ENCODE results near the gene CHRM4. TPM values are rescaled to one million over a fixed set of nuclear protein-coding genes. Genes with fewer than 3 reads are reported as not detected.

The CHRM4 gene
- total RNA-seq, 1 experiment from 2014 or later, result 0.31 TPM

DNA sequence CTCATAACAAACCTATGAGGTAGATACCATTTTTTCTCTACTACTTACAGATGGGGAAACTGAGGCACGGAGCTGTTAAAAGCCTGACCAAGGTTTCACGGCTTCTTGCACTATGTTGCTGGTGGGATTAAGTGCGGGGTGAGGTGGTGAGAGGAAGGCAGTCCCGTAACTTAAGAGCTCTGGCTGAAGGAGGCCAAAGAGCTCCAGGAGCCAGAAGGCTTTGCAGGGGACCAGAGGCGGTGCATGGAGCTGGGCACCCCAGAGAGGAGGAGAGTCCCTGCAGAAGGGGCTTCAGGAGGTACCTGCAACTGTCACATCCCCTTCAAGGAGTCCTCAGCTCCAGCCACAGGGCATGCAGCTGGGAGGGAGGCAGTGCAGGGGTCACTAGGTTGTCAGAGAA, 4.1 kb downstream of the CHRM4 start:
- Histone ChIP-seq H3K27me3 (ENCODE audit: insufficient read depth, low read depth) (peaks cover 22% of the 10 kb centered on the region), H3K36me3 (ENCODE audit: low read depth) (no peaks in the 10 kb centered on the region), H3K4me1 (replicated peaks; ENCODE audit: insufficient read depth) (peaks cover 29% of the 10 kb centered on the region), H3F3A (ENCODE audit: insufficient read depth, low read depth) (peaks cover 18% of the 10 kb centered on the region), H3K4me2 (no peak overlapping the region), H3K27ac (no peak overlapping the region), H3K79me2 (ENCODE audit: low read depth) (no peaks in the 10 kb centered on the region), H4K20me1 (ENCODE audit: insufficient read depth) (0 out of 2 replicates have a peak, but pooled peaks cover 6% of the 10 kb centered on the region), H3K9me3 (ENCODE audit: insufficient read depth, low read depth) (no peaks in the 10 kb centered on the region), H3K9me2 (ENCODE audit: insufficient read depth) (no peaks in the 10 kb centered on the region), H3K4me3 (no peak overlapping the region), H2AFZ (no peak overlapping the region)
- ChIA-PET CTCF (interaction anchor here (0.6 to 0.7 kb wide), 2 partner anchors 28 to 101 kb away, joined by 3 to 6 read pairs; no protein-coding TSS in a partner anchor), POLR2A (ENCODE audit: unreplicated experiment) (interaction anchor here (0.6 kb wide), 1 partner anchor 92 kb away, joined by 5 read pairs; no protein-coding TSS in a partner anchor)
- TF ChIP-seq EZH2 (IDR thresholded peaks at IDR 0.05; ENCODE audit: low read depth), result no peak
- TF ChIP-seq, protein P1, sequence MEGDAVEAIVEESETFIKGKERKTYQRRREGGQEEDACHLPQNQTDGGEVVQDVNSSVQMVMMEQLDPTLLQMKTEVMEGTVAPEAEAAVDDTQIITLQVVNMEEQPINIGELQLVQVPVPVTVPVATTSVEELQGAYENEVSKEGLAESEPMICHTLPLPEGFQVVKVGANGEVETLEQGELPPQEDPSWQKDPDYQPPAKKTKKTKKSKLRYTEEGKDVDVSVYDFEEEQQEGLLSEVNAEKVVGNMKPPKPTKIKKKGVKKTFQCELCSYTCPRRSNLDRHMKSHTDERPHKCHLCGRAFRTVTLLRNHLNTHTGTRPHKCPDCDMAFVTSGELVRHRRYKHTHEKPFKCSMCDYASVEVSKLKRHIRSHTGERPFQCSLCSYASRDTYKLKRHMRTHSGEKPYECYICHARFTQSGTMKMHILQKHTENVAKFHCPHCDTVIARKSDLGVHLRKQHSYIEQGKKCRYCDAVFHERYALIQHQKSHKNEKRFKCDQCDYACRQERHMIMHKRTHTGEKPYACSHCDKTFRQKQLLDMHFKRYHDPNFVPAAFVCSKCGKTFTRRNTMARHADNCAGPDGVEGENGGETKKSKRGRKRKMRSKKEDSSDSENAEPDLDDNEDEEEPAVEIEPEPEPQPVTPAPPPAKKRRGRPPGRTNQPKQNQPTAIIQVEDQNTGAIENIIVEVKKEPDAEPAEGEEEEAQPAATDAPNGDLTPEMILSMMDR (conservative IDR thresholded peaks at IDR 0.05), result no peak
- BruUV-seq (replicated peaks), result no TSS peak
- intact Hi-C loops (cut with micrococcal nuclease; ENCODE audit: unreplicated experiment), result no loop called here
- no peak for DNase-seq

DNA sequence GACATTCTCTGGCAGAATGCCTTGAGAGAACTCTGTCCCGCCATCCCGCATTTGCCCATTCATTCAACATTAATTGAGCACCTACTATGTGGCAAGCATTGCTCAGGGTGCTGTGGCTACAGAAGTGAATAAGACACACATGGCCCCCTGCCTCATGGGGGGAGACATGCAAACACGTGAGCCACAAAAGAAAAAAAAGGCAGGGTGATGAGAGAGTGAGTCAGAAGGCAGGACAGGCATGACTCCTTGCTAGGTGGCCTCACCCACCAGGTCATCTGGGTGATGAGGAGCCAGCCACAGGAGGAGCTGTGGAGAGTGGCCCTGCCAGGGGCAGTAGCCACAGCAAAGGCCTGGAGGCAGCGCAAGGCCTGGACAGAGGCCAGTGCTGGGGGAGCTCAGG, 4.9 kb downstream of the CHRM4 start:
- no peak overlapping the region for H3K27ac ChIP-seq
- peaks cover 34% of the 10 kb centered on the region for H3K4me1 ChIP-seq (replicated peaks; ENCODE audit: insufficient read depth)
- 0 out of 2 replicates have a peak, but pooled peaks cover 6% of the 10 kb centered on the region for H4K20me1 ChIP-seq (ENCODE audit: insufficient read depth)
- H3K36me3 ChIP-seq (ENCODE audit: low read depth), result no peaks in the 10 kb centered on the region
- H3K9me2 ChIP-seq (ENCODE audit: insufficient read depth), result no peaks in the 10 kb centered on the region
- no peak overlapping the region for H3K4me2 ChIP-seq
- peaks cover 21% of the 10 kb centered on the region for H3F3A ChIP-seq (ENCODE audit: insufficient read depth, low read depth)
- intact Hi-C loops (cut with micrococcal nuclease; ENCODE audit: unreplicated experiment), result no loop called here
- H3K9me3 ChIP-seq (ENCODE audit: insufficient read depth, low read depth), result no peaks in the 10 kb centered on the region
- ChIA-PET POLR2A (ENCODE audit: unreplicated experiment) (interaction anchor here (0.5 to 0.6 kb wide), 2 partner anchors 35 to 911 kb away, joined by 5 to 7 read pairs; no protein-coding TSS in a partner anchor), CTCF (no interaction called here)
- TF ChIP-seq EZH2 (IDR thresholded peaks at IDR 0.05; ENCODE audit: low read depth), result no peak
- TF ChIP-seq, protein P1 (conservative IDR thresholded peaks at IDR 0.05), result 0 out of 2 replicates have a peak, but pooled peaks have one; percentile 25
- H3K79me2 ChIP-seq (ENCODE audit: low read depth), result no peaks in the 10 kb centered on the region
- H3K27me3 ChIP-seq (ENCODE audit: insufficient read depth, low read depth), result peaks cover 22% of the 10 kb centered on the region
- H3K4me3 ChIP-seq, result no peak overlapping the region
- no TSS peak for BruUV-seq (replicated peaks)
- DNase-seq, result peak; percentile 61 to 70
- H2AFZ ChIP-seq, result no peak overlapping the region

DNA sequence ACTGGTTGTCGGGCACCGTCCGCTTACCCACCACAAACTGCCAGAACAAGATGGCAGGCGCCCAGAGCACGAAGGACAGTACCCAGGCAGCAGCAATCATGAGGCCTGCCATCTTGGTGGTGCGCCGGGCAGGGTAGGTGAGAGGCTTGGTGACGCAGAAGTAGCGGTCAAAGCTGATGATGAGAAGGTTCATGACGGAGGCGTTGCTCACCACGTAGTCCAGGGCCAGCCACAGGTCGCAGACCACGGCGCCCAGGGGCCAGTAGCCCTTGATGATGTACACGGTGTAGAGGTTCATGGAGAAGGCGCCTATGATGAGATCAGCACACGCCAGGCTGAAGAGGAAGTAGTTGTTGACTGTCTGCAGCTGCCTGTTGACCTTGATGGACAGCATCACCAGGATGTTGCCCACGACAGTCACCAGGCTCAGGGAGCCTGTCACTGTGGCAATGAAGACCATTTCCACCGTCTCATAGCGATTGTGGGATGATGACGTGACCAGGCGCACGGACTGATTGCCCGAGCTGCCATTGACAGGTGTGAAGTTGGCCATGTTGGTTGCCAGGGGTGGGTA, 5.5 kb downstream of the CHRM4 start:
- no peaks in the 10 kb centered on the region for H3K9me2 ChIP-seq (ENCODE audit: insufficient read depth)
- peaks cover 22% of the 10 kb centered on the region for H3K27me3 ChIP-seq (ENCODE audit: insufficient read depth, low read depth)
- ChIA-PET POLR2A (ENCODE audit: unreplicated experiment) (interaction anchor here (0.5 to 0.6 kb wide), 2 partner anchors 34 to 912 kb away, joined by 5 to 7 read pairs; no protein-coding TSS in a partner anchor), CTCF (no interaction called here)
- no TSS peak for BruUV-seq (replicated peaks)
- H2AFZ ChIP-seq, result no peak overlapping the region
- H3K27ac ChIP-seq, result no peak overlapping the region
- TF ChIP-seq EZH2 (IDR thresholded peaks at IDR 0.05; ENCODE audit: low read depth), result no peak
- TF ChIP-seq, protein P1 (conservative IDR thresholded peaks at IDR 0.05), result no peak
- H3K4me2 ChIP-seq, result no peak overlapping the region
- intact Hi-C loops (cut with micrococcal nuclease; ENCODE audit: unreplicated experiment), result no loop called here
- H3K36me3 ChIP-seq (ENCODE audit: low read depth), result no peaks in the 10 kb centered on the region
- H3K4me1 ChIP-seq (replicated peaks; ENCODE audit: insufficient read depth), result peaks cover 34% of the 10 kb centered on the region
- no peak for DNase-seq
- H3K4me3 ChIP-seq, result no peak overlapping the region
- H3K9me3 ChIP-seq (ENCODE audit: insufficient read depth, low read depth), result no peaks in the 10 kb centered on the region
- H4K20me1 ChIP-seq (ENCODE audit: insufficient read depth), result 0 out of 2 replicates have a peak, but pooled peaks cover 6% of the 10 kb centered on the region
- peaks cover 21% of the 10 kb centered on the region for H3F3A ChIP-seq (ENCODE audit: insufficient read depth, low read depth)
- no peaks in the 10 kb centered on the region for H3K79me2 ChIP-seq (ENCODE audit: low read depth)

Measured in PC-9 (cell line).